Measurements from ENCODE around the gene NEDD4L. TPM values are rescaled to one million over a fixed set of nuclear protein-coding genes. Genes with fewer than 3 reads are reported as not detected.

Gene NEDD4L
- total RNA-seq, 1 donor from 2014 or later, result 3.7 TPM

GRCh38 chr18:58309610-58310239 is 265.7 kb downstream of the NEDD4L start:
- intact Hi-C loops (cut with micrococcal nuclease), result no loop called here

DNA sequence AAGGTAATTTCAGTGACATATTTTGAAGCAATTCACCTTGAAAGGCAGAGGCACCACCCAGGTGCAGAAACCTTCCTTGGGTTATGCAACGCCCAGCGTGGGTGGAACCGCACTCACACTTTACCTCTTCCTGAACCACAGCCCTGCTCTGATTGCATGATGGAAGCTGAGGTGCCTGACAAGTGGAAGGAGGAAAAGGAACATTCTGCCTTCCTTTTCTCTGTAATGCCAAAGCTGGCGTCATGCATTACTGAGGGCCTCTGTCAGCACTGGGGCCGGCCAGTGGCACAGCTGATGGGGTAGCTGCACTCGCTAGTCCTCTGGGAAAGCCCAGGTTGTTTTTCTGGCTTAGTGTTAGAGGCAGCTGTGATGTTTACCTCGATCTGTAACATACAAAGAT is 266.5 kb downstream of the NEDD4L start:
- intact Hi-C loops (cut with micrococcal nuclease), result no loop called here

- intact Hi-C loops (cut with micrococcal nuclease), result no loop called here
Measured at GRCh38 chr18:58311390-58311789, 267.4 kb downstream of the NEDD4L start.

DNA sequence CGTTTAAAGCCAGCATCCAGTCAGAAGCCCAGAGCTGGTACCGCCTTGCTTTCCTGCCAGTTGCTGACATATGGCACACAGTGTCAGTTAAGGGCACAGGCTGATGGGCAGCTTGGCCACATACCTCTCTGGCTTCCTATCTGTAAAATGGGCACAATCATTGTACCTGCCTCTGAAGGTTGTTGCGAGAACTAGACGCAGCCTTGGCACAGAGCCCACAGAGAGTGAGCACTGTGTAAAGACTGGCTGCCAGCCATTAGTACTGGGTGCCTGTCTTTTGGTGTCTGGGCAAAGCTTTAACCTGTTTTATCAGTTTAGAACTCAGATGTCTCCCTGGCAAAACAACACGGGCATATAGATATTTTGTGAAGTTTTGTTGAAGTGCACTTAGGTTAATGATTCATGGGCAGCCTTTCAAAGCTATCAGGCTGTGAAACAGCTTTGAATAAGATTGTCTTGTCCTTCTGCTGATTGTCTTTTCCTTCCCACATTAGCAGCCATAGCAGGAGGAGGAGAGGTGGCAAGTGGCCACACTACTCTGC is 269.5 kb downstream of the NEDD4L start:
- intact Hi-C loops (cut with micrococcal nuclease), result no loop called here

GRCh38 chr18:58314284-58314683 is 270.3 kb downstream of the NEDD4L start:
- intact Hi-C loops (cut with micrococcal nuclease), result no loop called here

DNA sequence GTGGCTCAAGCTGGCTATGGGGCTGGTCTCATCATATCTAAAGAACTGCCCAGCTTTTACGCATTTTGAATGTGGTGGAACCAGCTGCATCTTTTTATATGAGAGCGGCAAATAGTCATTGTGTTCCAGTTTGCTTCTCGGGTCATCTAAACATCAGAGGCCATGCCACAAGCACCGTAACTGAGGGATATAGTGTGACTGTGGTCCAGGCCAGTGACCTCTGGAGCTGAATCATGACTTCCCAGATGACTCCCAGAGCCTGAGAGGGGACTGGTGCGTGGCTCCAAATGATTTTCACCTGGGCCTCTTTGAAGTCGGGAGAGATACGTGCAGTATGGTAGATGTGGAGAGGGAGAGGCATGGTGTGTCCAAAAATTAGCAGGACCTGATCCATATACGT is 271.0 kb downstream of the NEDD4L start:
- intact Hi-C loops (cut with micrococcal nuclease), result no loop called here

- intact Hi-C loops (cut with micrococcal nuclease), result no loop called here
Measured at GRCh38 chr18:58315739-58316215, 271.8 kb downstream of the NEDD4L start.

DNA sequence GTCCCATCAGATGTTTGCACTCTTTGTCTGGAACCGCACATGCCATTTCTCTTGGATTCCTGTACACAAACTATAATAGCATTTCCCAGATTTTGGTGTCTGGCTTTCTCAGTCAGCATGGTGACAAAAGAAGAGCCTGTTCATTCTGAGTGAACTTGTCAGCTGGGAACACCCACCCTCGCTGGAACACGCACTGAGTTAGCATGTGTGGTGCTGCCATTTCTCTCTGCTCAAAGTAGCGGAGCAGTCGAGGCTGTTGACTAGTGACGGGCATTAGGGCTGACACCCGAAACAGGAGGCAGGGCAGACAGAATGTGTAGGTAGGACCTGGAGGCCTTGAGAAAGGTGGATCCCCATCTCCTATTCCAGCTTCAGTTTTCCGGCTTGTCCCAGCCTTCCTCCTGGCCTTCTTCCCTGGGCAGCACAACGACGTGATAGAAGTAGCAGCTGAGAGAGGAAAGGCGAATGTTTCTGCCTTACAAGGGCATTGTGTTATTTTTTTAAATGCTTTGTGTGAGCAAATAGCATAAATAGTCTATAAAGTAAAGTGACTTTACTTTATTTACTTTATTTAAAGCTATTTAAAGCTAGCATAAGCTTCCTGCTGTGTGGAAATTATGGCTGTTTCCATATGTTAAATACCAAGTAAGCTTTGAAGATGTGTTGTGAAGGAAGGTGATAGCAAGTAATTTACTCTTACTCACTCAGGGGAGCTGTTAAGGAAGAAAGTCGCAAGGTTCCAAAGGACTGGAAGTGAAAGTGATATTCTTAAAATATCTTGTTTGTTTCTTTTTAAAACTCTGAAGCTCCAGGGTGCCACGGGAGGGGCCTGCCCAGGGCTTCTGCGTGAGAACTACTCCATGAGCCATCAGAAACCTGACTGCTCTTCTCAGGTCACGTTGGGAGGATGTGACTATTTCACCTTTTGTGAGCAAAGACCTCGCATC is 272.6 kb downstream of the NEDD4L start:
- intact Hi-C loops (cut with micrococcal nuclease), result no loop called here

DNA sequence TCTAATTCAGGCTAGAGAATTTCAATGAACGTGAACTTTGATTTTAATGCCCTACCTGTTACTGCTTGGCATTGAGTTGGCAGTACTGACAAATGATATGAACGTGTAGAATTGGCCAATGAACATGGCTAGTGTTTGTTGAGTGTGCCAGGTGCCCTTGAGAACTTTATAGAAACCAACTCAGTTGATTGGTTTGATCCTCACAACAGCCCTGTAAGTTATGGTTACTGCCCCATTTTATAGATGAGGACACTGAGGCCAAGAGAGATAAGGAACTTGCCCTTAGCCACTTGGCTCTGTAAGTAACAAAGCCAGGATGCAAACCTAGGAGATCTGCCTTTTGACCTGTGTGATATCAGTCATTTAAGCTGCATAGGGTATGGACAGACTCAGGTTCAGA is 275.7 kb downstream of the NEDD4L start:
- intact Hi-C loops (cut with micrococcal nuclease), result loop anchor here (5.0 kb wide), 2 partner anchors 137 to 272 kb away; no protein-coding TSS in a partner anchor

DNA sequence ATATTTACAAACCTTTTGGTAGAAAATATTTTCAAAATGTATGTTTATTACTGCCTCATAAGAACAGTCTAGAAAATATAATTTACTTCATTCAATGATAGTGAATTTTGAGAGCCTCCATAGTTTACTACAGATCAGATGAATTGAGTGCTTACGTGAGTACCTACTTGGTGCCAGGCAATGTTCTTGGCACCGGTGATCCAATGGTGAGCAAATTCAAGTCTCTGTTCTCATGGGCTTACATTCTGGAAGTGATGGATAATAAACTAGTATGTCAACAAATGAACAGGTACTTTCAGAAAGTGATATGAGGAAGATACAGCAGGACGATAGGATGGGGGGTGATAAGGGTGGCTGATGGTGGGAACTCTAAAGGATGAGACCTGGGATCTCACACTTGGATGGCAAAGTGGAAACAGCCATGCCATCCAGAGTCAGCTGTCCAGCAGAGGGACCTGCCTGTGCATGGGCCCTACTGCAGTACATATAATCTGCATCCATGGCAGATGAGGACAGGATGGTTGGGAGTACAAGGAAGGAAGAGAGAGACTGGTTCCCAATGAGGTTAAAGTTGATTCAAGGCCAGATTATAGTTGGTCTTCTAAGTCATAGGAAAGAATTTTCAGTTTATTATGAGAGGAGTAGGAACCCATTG is 277.0 kb downstream of the NEDD4L start:
- intact Hi-C loops (cut with micrococcal nuclease), result loop anchor here (5.0 kb wide), 2 partner anchors 139 to 274 kb away; no protein-coding TSS in a partner anchor

DNA sequence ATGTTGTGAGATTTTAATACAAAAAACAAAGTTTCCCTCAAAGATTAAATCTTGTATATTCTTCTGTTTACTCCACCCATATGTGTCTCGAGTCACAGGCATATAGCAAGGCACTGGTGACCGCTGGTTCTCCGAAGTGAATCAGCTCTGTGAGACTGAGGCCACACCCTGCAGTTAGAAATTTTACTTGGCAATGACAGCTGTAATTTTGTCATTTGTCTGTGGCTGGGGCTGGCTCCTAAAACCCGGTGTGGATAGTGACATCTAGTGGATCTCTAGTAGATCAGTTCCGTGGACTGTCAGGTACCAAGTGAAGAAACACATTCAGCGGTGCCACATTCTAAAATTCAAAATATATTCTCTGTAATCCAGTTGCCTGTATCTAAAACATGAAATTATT is 278.0 kb downstream of the NEDD4L start:
- intact Hi-C loops (cut with micrococcal nuclease), result loop anchor here (2.0 to 5.0 kb wide), 3 partner anchors 19 to 275 kb away; no protein-coding TSS in a partner anchor

GRCh38 chr18:58322464-58322863 is 278.4 kb downstream of the NEDD4L start:
- intact Hi-C loops (cut with micrococcal nuclease), result loop anchor here (2.0 to 5.0 kb wide), 3 partner anchors 20 to 275 kb away; no protein-coding TSS in a partner anchor

- intact Hi-C loops (cut with micrococcal nuclease), result loop anchor here (2.0 to 5.0 kb wide), 3 partner anchors 21 to 277 kb away; no protein-coding TSS in a partner anchor
Measured at GRCh38 chr18:58323866-58324762, 280.1 kb downstream of the NEDD4L start.

DNA sequence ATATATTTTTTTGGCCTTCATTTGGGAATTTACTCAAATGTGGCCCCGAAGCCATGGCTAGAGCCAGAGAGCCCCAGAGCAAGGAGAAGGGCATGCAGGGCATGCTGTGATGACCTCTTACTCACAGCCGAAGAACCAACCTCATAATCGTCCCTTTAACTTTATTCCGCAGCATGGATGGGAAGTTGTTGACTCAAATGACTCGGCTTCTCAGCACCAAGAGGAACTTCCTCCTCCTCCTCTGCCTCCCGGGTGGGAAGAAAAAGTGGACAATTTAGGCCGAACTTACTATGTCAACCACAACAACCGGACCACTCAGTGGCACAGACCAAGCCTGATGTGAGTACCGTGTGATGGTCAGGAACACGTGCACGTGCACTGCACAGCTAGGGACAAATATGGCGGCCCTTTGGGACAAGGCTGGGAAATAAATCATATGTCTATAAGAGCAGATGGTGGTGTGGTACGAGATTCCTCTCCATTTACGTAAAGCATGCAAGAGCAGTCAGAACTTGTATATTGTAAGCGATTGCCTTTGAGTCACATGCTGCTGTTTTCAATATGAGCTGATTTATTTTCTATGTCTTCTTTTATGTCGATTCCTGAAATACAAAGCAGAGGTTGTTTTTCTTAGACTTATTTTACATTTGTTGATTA is 280.9 kb downstream of the NEDD4L start:
- intact Hi-C loops (cut with micrococcal nuclease), result loop anchor here (5.0 kb wide), 2 partner anchors 143 to 278 kb away; no protein-coding TSS in a partner anchor

- intact Hi-C loops (cut with micrococcal nuclease), result no loop called here
Measured at GRCh38 chr18:58325494-58325893, 281.5 kb downstream of the NEDD4L start.

GRCh38 chr18:58334061-58334460 is 290.0 kb downstream of the NEDD4L start:
- intact Hi-C loops (cut with micrococcal nuclease), result no loop called here

DNA sequence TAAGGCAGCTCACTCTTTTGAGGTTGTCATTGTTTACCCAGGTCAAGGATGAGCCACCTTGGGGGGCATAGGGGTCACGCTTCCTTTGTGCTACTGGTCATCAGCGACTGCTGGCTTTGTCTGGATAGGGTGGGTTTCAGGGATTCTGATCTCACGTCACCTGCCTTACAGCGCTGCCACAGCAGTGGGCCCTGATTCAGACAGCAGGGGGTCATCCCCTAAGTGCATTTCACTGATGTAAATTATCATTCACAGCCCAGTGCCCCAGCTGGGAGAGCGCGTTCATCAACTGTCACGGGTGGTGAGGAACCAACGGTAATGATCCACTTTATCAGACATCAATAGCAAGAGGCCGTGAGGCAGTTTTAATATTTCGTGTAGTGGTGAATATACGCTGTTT is 291.2 kb downstream of the NEDD4L start:
- intact Hi-C loops (cut with micrococcal nuclease), result no loop called here

- intact Hi-C loops (cut with micrococcal nuclease), result no loop called here
Measured at GRCh38 chr18:58335821-58336220, 291.8 kb downstream of the NEDD4L start.

- intact Hi-C loops (cut with micrococcal nuclease), result no loop called here
Measured at GRCh38 chr18:58336605-58337004, 292.6 kb downstream of the NEDD4L start.

- intact Hi-C loops (cut with micrococcal nuclease), result no loop called here
Measured at GRCh38 chr18:58337285-58337684, 293.3 kb downstream of the NEDD4L start.

Measured in T-helper 2 cell treated with Interferon-gamma antibody and Interleukin-4, amounts not matched to agents 100 ng/mL and 5 ng/mL, for 36 hours (primary cell).